ENCODE results near the gene OXLD1.

OXLD1 gene

DNA sequence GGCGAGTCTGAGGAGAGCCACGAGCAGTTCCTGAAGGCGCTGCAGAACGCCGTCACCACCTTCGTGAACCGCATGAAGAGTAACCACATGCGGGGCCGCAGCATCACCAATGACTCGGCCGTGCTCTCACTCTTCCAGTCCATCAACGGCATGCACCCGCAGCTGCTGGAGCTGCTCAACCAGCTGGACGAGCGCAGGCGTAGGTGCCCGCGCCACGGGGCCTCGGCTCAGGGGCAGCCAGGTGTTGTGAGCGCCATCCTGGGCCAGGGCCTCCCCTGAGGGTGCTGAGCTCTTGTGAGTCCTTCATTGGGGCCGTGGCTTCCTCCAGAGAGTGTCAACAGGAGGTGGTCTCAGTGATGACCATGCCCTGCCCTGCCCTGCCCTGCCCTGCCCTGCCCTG lies 29.4 kb upstream of the OXLD1 start:
- DNase-seq (ENCODE audit: extremely low spot score), result no peak
- TF ChIP-seq FOXM1 (IDR thresholded peaks at IDR 0.05; ENCODE audit: borderline replicate concordance), result no peak
- CTCF ChIA-PET, result interaction anchor here (0.5 kb wide), 1 partner anchor 947 kb away, joined by 3 read pairs; no protein-coding TSS in a partner anchor
- POLR2A ChIA-PET, result interaction anchor here (2.1 to 2.3 kb wide), 2 partner anchors 11 to 14 kb away, joined by 9 to 24 read pairs; partner anchors contain the start of genes ARL16 and HGS

DNA sequence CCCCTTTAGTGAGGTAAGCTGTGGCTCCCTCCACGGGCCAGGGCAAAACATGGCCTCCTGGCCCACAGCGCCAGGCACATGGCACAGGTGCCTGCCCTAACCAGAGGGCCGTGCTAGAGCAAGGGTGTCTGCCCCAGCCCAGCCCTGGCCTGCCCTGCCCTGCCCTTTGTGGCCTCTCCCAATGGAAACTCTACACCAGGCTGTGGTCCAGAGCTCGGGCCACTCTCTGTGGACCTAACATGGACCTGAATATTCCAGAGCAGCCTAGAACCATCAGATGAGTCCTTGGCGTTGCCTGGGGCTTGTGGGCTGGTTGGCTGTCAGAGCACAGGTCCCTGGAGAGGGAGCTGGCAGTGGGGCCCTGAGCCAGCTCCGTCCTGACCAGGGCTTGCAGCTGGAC lies 28.8 kb upstream of the OXLD1 start:
- ChIA-PET CTCF (no interaction called here), POLR2A (interaction anchor here (2.1 to 2.3 kb wide), 2 partner anchors 11 to 14 kb away, joined by 9 to 24 read pairs; partner anchors contain the start of genes ARL16 and HGS)
- no peak for TF ChIP-seq CTBP1 (IDR thresholded peaks at IDR 0.05; ENCODE audit: borderline replicate concordance)
- TF ChIP-seq ARNT (IDR thresholded peaks at IDR 0.05), result no peak
- TF ChIP-seq LEF1 (IDR thresholded peaks at IDR 0.05; ENCODE audit: borderline replicate concordance), result no peak
- TF ChIP-seq, protein P1, sequence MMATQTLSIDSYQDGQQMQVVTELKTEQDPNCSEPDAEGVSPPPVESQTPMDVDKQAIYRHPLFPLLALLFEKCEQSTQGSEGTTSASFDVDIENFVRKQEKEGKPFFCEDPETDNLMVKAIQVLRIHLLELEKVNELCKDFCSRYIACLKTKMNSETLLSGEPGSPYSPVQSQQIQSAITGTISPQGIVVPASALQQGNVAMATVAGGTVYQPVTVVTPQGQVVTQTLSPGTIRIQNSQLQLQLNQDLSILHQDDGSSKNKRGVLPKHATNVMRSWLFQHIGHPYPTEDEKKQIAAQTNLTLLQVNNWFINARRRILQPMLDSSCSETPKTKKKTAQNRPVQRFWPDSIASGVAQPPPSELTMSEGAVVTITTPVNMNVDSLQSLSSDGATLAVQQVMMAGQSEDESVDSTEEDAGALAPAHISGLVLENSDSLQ (IDR thresholded peaks at IDR 0.05), result no peak
- no peak for TF ChIP-seq FOXK2 (IDR thresholded peaks at IDR 0.05)
- TF ChIP-seq ZNF384 (IDR thresholded peaks at IDR 0.05), result no peak
- no peak for TF ChIP-seq L3MBTL2 (conservative IDR thresholded peaks at IDR 0.05)
- TF ChIP-seq NFRKB (IDR thresholded peaks at IDR 0.05), result no peak
- TF ChIP-seq SUZ12 (IDR thresholded peaks at IDR 0.05), result no peak
- no peak for TF ChIP-seq HDGF (IDR thresholded peaks at IDR 0.05; ENCODE audit: borderline replicate concordance)
- no peak for TF ChIP-seq ELF4 (IDR thresholded peaks at IDR 0.05)
- TF ChIP-seq FOXM1 (IDR thresholded peaks at IDR 0.05; ENCODE audit: borderline replicate concordance), result no peak
- TF ChIP-seq TARDBP (IDR thresholded peaks at IDR 0.05), result no peak
- TF ChIP-seq BHLHE40 (IDR thresholded peaks at IDR 0.05; ENCODE audit: borderline replicate concordance), result no peak
- TF ChIP-seq FOXA1 (IDR thresholded peaks at IDR 0.05), result no peak
- TF ChIP-seq SP1 (IDR thresholded peaks at IDR 0.05), result no peak
- DNase-seq (ENCODE audit: extremely low spot score), result no peak

DNA sequence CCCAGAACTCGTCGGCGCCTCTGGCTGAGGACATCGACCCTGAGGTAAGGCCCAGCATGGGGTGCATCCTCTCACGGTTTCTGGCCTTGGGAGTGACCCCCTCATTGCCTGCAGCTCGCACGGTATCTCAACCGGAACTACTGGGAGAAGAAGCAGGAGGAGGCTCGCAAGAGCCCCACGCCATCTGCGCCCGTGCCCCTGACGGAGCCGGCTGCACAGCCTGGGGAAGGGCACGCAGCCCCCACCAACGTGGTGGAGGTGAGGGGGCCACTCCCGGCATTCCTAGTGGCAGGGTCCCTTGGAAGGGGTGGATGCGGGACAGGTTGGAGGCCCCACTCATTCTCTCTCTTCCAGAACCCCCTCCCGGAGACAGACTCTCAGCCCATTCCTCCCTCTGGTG lies 28.4 kb upstream of the OXLD1 start:
- POLR2A ChIA-PET, result interaction anchor here (2.1 to 2.3 kb wide), 2 partner anchors 10 to 15 kb away, joined by 9 to 24 read pairs; partner anchors contain the start of genes ARL16 and HGS
- CTCF ChIA-PET, result no interaction called here
- TF ChIP-seq HDGF (IDR thresholded peaks at IDR 0.05; ENCODE audit: borderline replicate concordance) (no peak), LEF1 (IDR thresholded peaks at IDR 0.05; ENCODE audit: borderline replicate concordance) (no peak), ELF4 (IDR thresholded peaks at IDR 0.05) (no peak), FOXM1 (IDR thresholded peaks at IDR 0.05; ENCODE audit: borderline replicate concordance) (no peak), TARDBP (IDR thresholded peaks at IDR 0.05) (no peak), SUZ12 (IDR thresholded peaks at IDR 0.05) (no peak), FOXA1 (IDR thresholded peaks at IDR 0.05) (no peak), ZNF384 (IDR thresholded peaks at IDR 0.05) (no peak), NFRKB (IDR thresholded peaks at IDR 0.05) (no peak), BHLHE40 (IDR thresholded peaks at IDR 0.05; ENCODE audit: borderline replicate concordance) (no peak), L3MBTL2 (conservative IDR thresholded peaks at IDR 0.05) (no peak), FOXK2 (IDR thresholded peaks at IDR 0.05) (no peak), ARNT (IDR thresholded peaks at IDR 0.05) (no peak), SP1 (IDR thresholded peaks at IDR 0.05) (no peak), CTBP1 (IDR thresholded peaks at IDR 0.05; ENCODE audit: borderline replicate concordance) (no peak)
- TF ChIP-seq, protein P1 (IDR thresholded peaks at IDR 0.05), result no peak
- no peak for DNase-seq (ENCODE audit: extremely low spot score)

DNA sequence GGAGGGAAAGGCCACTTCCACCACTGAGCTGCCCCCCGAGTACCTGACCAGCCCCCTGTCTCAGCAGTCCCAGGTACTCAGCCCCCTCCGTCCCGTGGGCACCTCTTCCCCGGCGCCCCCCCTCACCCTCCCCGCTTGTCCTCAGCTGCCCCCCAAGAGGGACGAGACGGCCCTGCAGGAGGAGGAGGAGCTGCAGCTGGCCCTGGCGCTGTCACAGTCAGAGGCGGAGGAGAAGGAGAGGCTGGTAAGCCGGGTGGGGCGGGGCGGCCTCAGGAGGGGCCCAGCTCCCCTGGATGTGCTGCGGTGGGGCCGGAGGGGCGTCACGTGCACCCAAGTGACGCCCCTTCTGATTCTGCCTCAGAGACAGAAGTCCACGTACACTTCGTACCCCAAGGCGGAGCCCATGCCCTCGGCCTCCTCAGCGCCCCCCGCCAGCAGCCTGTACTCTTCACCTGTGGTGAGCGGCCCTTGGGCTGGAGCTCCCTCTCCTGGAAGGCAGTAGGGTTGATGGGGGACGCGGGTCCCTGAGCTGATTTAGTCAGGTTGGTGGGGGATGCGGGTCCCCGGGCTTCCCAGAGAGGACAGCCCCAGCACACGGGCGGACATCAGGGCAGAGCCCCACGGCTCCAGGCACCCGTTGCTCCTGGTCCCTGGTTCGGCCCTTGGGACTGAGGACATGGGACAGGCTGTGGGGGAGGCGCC lies 27.3 kb upstream of the OXLD1 start:
- peak; percentile 34 for DNase-seq (ENCODE audit: extremely low spot score)
- no peak for TF ChIP-seq L3MBTL2 (conservative IDR thresholded peaks at IDR 0.05)
- TF ChIP-seq LEF1 (IDR thresholded peaks at IDR 0.05; ENCODE audit: borderline replicate concordance), result no peak
- no peak for TF ChIP-seq NFRKB (IDR thresholded peaks at IDR 0.05)
- ChIA-PET CTCF (interaction anchor here (0.7 kb wide), 1 partner anchor 29 kb away, joined by 3 read pairs; no protein-coding TSS in a partner anchor), POLR2A (interaction anchor here (1.2 to 1.9 kb wide), 3 partner anchors 9 to 17 kb away, joined by 4 to 12 read pairs (median 10); partner anchors contain the start of genes ARL16, HGS and MRPL12)

DNA sequence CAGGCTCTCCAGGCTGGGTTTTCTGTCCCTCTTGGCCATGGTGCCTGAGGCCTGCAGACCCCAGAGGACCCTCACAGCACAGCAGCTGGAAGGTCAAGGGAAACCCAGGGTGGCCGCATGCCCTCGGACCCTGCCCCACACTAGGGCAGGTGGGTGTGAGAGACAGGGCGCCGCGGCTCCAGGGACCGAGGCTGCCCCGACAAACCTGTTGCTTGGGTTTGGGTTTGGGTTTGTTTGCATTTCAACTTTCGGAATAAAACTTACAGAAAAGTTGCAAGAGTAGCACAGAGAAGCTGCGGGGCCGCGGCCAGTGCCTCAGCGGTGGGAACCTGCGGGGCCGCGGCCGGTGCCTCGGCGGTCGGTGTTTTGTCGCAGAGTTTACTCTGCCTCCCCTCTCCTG lies 25.2 kb upstream of the OXLD1 start:
- TF ChIP-seq BHLHE40 (IDR thresholded peaks at IDR 0.05; ENCODE audit: borderline replicate concordance) (no peak), HDGF (IDR thresholded peaks at IDR 0.05; ENCODE audit: borderline replicate concordance) (no peak), SP1 (IDR thresholded peaks at IDR 0.05) (no peak), FOXK2 (IDR thresholded peaks at IDR 0.05) (no peak), NFRKB (IDR thresholded peaks at IDR 0.05) (no peak), FOXM1 (IDR thresholded peaks at IDR 0.05; ENCODE audit: borderline replicate concordance) (no peak), TARDBP (IDR thresholded peaks at IDR 0.05) (no peak), ELF4 (IDR thresholded peaks at IDR 0.05) (no peak), ARNT (IDR thresholded peaks at IDR 0.05) (no peak), L3MBTL2 (conservative IDR thresholded peaks at IDR 0.05) (no peak), FOXA1 (IDR thresholded peaks at IDR 0.05) (no peak), LEF1 (IDR thresholded peaks at IDR 0.05; ENCODE audit: borderline replicate concordance) (no peak), SUZ12 (IDR thresholded peaks at IDR 0.05) (no peak)
- TF ChIP-seq, protein P1 (IDR thresholded peaks at IDR 0.05), result no peak
- ChIA-PET CTCF (no interaction called here), POLR2A (interaction anchor here (3.2 kb wide), 1 partner anchor 11 kb away, joined by 22 read pairs; the partner anchor contains the start of gene MRPL12)
- DNase-seq (ENCODE audit: extremely low spot score), result no peak

DNA sequence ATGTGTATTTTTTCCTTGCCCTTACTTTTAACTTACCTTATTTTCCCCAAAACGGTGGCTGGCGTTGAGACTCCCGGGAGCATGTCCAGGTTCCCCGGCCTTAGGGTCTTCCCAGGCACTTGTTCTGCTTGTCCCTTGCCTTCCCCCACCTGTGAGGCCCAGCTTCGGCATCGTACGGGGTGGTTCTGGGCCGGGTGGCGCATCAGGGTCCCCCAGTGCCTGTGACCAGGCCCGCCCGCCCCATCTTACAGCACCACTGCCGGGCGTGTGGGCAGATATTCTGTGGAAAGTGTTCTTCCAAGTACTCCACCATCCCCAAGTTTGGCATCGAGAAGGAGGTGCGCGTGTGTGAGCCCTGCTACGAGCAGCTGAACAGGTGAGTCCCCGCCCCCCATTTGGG lies 24.8 kb upstream of the OXLD1 start:
- POLR2A ChIA-PET, result interaction anchor here (3.2 kb wide), 1 partner anchor 11 kb away, joined by 22 read pairs; the partner anchor contains the start of gene MRPL12
- no peak for TF ChIP-seq FOXM1 (IDR thresholded peaks at IDR 0.05; ENCODE audit: borderline replicate concordance)
- no peak for TF ChIP-seq TARDBP (IDR thresholded peaks at IDR 0.05)
- no peak for TF ChIP-seq SP1 (IDR thresholded peaks at IDR 0.05)
- TF ChIP-seq L3MBTL2 (conservative IDR thresholded peaks at IDR 0.05), result no peak
- TF ChIP-seq, protein P1 (IDR thresholded peaks at IDR 0.05), result no peak
- TF ChIP-seq CTBP1 (IDR thresholded peaks at IDR 0.05; ENCODE audit: borderline replicate concordance), result no peak
- no peak for TF ChIP-seq FOXK2 (IDR thresholded peaks at IDR 0.05)
- no peak for TF ChIP-seq NFRKB (IDR thresholded peaks at IDR 0.05)
- no peak for TF ChIP-seq BHLHE40 (IDR thresholded peaks at IDR 0.05; ENCODE audit: borderline replicate concordance)
- TF ChIP-seq ELF4 (IDR thresholded peaks at IDR 0.05), result no peak
- CTCF ChIA-PET, result no interaction called here
- DNase-seq (ENCODE audit: extremely low spot score), result no peak

All from HEK293T (cell line).